HL-60/S4 (cell line): ENCODE results near the gene IL4I1.

Source experiments
- in situ Hi-C: fragments of 300-500 bp; cut with MboI; formaldehyde crosslinking; loops from 2 replicates; pipeline ENCODE4 v1.14.3; 2022; ENCODE audit warnings: low sequenced_read_pairs

The IL4I1 gene

DNA sequence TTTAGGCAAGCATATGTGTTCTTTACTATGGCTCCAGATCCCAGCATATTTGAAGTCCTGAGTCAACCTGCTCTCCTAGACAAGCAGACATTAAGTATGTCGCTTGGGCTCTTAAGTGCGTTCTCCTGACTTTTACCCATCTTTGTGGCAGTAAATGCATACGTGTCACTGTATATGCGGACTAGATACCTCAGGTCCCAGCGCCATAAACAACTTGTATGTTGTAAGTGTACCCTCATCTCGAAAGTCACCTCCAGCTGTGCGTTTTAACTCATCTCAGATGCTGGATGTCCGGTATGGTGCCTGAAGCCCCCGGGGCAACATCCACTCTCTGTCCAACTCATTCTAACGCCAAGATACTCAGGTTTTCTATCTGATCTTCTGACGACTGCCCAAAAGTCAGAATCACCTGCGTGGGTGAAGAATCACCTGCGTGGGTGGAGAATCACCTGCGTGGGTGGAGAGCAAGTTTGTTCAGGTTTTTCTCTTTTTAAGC lies 44.0 kb downstream of the IL4I1 start:
- in situ Hi-C loops = no loop called here

- in situ Hi-C loops = no loop called here
These were observed 45.0 kb downstream of the IL4I1 start for GRCh38 chr19:49851456-49852259.

DNA sequence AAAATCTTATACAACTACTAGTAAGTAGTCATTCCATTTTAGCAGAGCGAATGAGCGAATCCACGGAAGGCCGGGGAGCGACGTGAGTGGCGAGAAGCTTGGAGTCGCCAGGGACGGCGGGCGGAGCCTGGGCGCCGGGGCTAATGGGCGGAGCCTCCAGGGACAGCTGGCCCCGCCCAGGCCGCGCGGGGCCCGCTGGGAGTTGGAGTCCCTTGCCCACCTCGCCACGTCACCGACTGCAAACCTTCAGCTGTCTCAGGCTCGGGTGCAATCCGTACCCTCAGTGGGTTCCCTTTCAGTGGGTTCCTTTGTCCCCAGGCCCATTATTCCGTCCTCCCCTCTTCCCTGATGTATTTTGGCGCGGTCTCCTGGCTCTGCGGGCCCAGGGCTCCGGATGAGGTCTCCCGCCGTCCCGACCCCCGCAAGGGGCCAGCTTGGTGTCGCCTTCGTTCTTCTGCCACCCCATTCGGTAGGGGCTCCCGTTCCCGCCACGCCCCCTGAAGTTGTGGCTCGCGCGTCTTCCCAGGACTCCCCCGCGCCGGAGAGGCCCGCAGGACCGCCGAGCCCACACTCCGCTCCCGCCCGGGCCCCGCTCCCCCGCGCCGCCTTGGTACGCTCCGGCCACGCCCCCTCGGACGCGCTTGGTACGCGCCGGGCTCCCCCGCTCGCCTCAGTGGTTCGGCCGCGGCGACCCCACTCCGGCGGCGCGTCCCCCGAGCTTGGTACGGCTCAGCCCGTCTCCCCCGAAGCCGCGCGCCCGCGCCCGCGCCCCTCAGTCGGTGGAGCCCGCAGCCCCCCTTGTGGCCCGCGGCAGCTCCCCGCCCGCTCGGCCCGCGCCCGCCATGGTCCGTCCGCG lies 46.0 kb downstream of the IL4I1 start, which contains the start of gene PTOV1:
TSS of gene PTOV1 (plus strand) at position 673 of the 856 bp plus-strand sequence.
- in situ Hi-C loops = no loop called here

GRCh38 chr19:49850221-49850486 lies 46.5 kb downstream of the IL4I1 start:
- in situ Hi-C loops = no loop called here

DNA sequence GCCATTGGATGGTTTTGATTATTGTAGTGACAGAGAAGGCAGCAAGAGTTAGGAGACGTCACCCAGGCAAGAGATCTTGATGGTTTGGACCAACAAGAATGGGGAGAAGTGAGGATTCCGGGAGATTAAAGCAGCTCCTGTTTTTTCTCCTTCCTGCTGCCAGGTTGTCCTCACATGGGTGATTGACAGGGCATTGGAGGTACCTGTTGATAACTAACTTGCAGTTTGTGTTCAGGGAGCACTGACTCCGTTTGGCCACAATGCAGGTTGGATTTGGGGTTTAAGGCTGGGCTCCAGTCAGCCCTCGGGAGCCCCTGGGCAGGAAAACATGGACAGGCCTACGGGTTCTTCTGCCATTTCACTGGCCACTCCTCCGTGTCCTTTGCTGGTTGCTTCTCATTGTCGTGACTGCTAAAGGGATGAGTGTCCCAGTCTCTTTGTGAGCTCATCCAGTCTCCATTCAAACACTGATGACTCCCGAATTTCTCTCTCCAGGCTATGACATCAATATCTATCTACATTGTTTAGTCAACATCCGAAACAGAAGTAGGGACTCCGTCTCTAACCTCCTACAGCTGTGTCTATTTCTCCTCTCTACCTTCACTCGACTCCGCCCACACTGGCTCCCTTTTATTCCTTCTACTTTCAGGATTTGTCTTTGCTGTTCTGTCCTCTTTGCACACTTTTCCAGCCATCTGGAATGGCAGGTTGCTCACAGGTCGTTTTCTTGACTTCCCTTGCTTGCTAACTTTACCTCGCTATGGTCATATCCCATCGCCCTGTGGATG lies 47.1 kb downstream of the IL4I1 start:
- in situ Hi-C loops = no loop called here

DNA sequence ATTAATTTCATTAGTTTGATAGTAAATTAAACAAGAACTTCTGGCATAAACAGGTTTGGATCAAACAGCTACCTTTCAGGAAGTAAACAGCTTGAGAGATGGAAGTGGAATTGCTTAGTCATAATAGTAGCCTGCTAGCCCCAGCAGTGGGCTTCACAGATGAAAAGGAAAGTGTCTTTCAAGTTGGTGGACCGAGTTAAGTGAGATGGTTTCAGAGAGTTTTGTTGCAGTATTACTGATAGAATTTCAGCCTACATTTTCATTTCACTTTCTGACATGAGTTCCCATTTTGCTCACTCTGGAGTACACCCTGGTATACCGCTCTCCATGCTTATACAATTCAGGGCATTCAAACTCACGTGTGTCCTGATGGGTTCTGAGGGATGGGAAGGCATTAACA lies 47.7 kb downstream of the IL4I1 start:
- in situ Hi-C loops = no loop called here

- in situ Hi-C loops = no loop called here
These were observed 48.7 kb downstream of the IL4I1 start for GRCh38 chr19:49847731-49848696.

DNA sequence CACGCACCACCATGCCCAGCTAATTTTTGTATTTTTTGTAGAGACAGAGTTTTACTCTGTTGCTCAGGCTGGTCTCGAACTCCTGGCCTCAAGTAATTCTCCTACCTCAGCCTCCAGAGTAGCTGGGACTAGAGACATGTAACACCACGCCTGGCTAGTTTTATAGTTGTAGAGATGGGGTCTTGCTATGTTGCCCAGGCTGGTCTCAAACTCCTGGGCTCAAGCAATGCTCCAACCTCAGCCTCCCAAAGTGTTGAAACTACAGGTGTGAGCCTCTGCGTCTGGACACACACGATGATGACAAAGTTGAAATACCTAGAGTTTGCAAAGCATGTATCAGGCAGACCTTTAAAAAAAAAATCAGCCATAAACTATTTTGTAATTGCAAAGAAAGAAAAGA lies 50.3 kb downstream of the IL4I1 start:
- in situ Hi-C loops = no loop called here

- in situ Hi-C loops = no loop called here
These were observed 51.3 kb downstream of the IL4I1 start for GRCh38 chr19:49845414-49845813.

DNA sequence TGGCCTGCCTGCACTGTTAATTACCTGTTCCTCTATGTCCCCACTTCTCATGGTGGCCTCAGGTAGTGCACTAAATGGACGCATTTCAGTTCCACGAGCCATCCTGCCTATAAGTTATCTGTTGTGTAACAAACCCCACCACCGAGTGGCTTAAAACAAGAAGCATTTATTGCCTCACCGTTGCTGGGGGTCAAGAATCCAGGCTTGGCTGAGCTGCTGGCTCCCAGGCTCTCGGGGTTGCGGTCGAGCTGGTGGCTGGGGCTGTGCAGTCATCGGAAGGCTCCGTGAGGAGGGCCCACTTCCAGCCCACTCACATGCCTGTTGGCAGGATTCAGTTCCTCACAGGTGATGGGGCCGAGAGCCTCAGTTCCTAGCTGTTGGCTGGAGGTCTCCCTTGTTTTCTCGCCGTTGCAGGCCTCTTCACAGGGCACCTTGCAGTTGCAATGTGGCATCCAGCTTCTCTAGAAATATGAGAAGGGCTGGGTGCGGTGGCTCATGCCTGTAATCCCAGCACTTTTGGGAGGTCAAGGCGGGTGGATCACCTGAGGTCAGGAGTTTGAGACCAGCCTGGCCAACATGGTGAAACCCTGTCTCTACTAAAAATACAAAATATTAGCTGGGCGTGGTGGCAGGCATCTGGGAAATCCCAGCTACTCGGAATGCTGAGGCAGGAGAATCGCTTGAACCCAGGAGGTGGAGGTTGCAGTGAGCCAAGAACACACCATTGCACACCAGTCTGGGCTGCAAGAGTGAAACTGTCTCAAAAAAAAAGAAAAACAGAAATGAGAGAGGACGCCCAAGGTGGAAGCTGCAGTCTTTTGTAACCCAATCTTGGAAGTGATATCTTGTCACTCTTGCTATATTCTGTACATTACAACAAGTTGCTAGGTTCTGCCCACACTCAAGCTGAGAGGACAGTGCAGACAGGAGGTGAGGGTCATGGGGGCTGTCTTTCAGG lies 52.3 kb downstream of the IL4I1 start:
- in situ Hi-C loops = no loop called here

DNA sequence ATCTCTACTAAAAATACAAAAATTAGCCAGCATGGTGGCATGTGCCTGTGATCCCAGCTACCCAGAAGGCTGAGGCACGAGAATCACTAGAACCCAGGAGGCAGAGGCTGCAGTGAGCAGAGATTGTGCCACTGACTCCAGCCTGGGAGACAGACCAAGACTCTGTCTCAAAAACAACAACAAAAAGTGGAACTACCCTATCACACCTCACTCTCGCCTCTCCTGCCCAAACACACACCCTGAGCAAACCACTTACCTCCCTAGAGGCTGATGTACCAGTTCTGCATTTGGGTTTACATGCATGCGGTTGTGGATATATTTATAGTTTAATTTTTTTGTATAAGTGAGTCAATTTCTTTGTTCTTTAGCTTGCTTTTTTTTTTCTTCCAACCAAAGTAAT lies 53.4 kb downstream of the IL4I1 start:
- in situ Hi-C loops = no loop called here

DNA sequence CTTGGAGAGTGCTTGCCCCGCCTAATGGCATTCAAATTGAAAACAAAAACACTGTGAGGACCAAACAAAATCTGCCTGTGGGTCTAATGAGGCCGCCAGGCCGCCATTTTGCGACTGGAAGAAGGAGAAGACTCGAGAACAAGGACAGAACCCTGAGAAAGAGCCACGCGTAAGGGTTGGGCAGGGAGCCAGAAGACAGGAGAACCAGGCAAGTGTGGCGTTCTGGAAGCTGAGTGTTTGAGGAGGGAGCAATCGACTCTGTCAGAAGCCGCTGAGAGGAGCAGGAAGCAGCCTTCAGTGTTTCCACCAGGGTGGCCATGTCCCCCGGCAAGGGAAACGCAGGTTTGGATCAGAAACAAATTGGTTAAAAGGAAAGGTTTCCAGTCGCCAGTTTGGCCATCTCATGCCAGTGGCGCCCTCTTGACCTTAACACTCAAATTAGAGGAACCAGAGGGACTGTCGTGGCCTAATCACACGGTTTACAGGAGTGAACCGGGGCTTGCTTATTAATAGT lies 55.9 kb downstream of the IL4I1 start:
- in situ Hi-C loops = no loop called here

DNA sequence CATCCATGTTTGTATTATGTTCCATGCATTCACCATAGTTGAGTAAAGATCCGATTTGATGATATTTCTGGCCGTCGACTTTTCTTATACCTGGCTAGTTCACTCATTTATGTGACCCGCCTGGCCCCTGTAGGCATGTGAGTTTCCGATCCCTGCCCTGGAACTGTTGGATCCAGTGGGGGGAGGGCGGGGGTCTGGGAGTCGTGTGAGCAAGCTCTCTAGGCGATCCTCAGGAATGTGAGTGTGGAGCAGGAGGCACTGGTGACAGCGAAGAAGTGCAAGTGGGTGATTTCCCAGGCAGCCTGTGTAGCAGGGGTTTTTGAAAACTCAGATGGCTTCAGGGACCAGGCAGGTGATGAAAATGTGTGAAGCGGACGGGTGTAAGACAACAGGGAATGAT lies 56.4 kb downstream of the IL4I1 start:
- in situ Hi-C loops = no loop called here

GRCh38 chr19:49839713-49840112 lies 57.0 kb downstream of the IL4I1 start:
- in situ Hi-C loops = no loop called here
